CD14-positive monocyte (primary cell): Measurements from ENCODE around the gene NOS1. TPM values are rescaled to one million over a fixed set of nuclear protein-coding genes. Genes with fewer than 3 reads are reported as not detected.

ENCODE experiments used
- DNase-seq, 3 donors: peaks; one replicate each; pipeline ENCODE4 v3.0.0-alpha.2; 2011 to 2022
- H2AFZ ChIP-seq: 2 replicates; pipeline ENCODE4 v1.6.0; 2012; ENCODE audit warnings: mild to moderate bottlenecking, low read depth, low read length, inconsistent platforms; ENCODE audit not compliant: insufficient read depth, poor library complexity, severe bottlenecking
- H3K27ac ChIP-seq, 2 donors: 1 replicate in 1 of 2; 2 replicates in 1 of 2; pipeline ENCODE4 v1.5.1; 2012 to 2013; ENCODE audit warnings: low read length in 2 of 2, control low read depth in 1 of 2, inconsistent platforms in 1 of 2, low read depth in 1 of 2, mild to moderate bottlenecking in 1 of 2
- H3K27me3 ChIP-seq, 2 donors: one replicate each; pipeline versions ENCODE4 v1.6.0 to v1.6.1; 2011 to 2013; ENCODE audit warnings: low read length in 2 of 2; ENCODE audit not compliant: control insufficient read depth in 2 of 2, insufficient read depth in 2 of 2
- H3K36me3 ChIP-seq, 2 donors: replicated peaks in 1 of 2; 1 replicate in 1 of 2; 2 replicates in 1 of 2; pipeline versions ENCODE4 v1.5.1 to v1.6.1; 2012 to 2013; ENCODE audit warnings: low read length in 2 of 2, control low read depth in 1 of 2, inconsistent platforms in 1 of 2, mild to moderate bottlenecking in 1 of 2; ENCODE audit not compliant: insufficient read depth in 2 of 2, control insufficient read depth in 1 of 2
- H3K4me1 ChIP-seq, 2 donors: 1 replicate in 1 of 2; 2 replicates in 1 of 2; pipeline versions ENCODE4 v1.5.1 to v1.6.1; 2012 to 2013; ENCODE audit warnings: low read length in 2 of 2, control low read depth in 1 of 2, inconsistent platforms in 1 of 2, mild to moderate bottlenecking in 1 of 2, moderate library complexity in 1 of 2; ENCODE audit not compliant: insufficient read depth in 2 of 2, control insufficient read depth in 1 of 2
- H3K4me2 ChIP-seq: replicated peaks from 2 replicates; pipeline ENCODE3; 2012; ENCODE audit warnings: low read length, moderate library complexity, mild to moderate bottlenecking; ENCODE audit not compliant: poor library complexity, severe bottlenecking; ENCODE audit errors: extremely low read depth
- H3K4me3 ChIP-seq, 3 experiments: fragments of 200-600 bp in 1 of 3; sonication (generic) in 1 of 3; replicated peaks in 1 of 3; 1 replicate in 2 of 3; 2 replicates in 1 of 3; pipeline ENCODE4 v1.5.1; 2011 to 2013; ENCODE audit warnings: low read length in 3 of 3, mild to moderate bottlenecking in 3 of 3, control low read depth in 2 of 3, low read depth in 2 of 3, inconsistent platforms in 1 of 3, moderate library complexity in 1 of 3
- H3K79me2 ChIP-seq: 2 replicates; pipeline ENCODE4 v1.6.0; 2012; ENCODE audit warnings: mild to moderate bottlenecking, control low read depth, inconsistent platforms, low read length, moderate library complexity; ENCODE audit not compliant: insufficient read depth
- H3K9ac ChIP-seq: 2 replicates; pipeline ENCODE4 v1.6.0; 2017; ENCODE audit warnings: low read length, mild to moderate bottlenecking; ENCODE audit not compliant: insufficient read depth, poor library complexity, severe bottlenecking
- H3K9me3 ChIP-seq, 2 donors: replicated peaks in 1 of 2; 1 replicate in 1 of 2; 2 replicates in 1 of 2; pipeline versions ENCODE4 v1.5.1 to v1.6.1; 2012 to 2013; ENCODE audit warnings: low read length in 2 of 2, control low read depth in 1 of 2; ENCODE audit not compliant: control insufficient read depth in 1 of 2, insufficient read depth in 1 of 2
- H4K20me1 ChIP-seq: 2 replicates; pipeline ENCODE4 v1.6.0; 2012; ENCODE audit warnings: mild to moderate bottlenecking, low read length, control low read depth, moderate library complexity; ENCODE audit not compliant: insufficient read depth
- H3K27ac Mint-ChIP-seq, 7 donors: one replicate each; pipeline ENCODE4 v1.8.0; 2020; ENCODE audit warnings: mild to moderate bottlenecking in 7 of 7, mixed read lengths in 7 of 7, moderate library complexity in 6 of 7, inconsistent platforms in 2 of 7
- H3K27me3 Mint-ChIP-seq, 3 donors: one replicate each; pipeline ENCODE4 v1.8.0; 2021 to 2022; ENCODE audit warnings: low read depth in 3 of 3, mild to moderate bottlenecking in 3 of 3, mixed read lengths in 3 of 3, moderate library complexity in 3 of 3, inconsistent platforms in 1 of 3
- H3K36me3 Mint-ChIP-seq, 2 donors: one replicate each; pipeline ENCODE4 v1.8.0; 2020; ENCODE audit warnings: mixed read lengths in 2 of 2, inconsistent platforms in 1 of 2, mild to moderate bottlenecking in 1 of 2
- H3K4me1 Mint-ChIP-seq: one replicate; pipeline ENCODE4 v1.8.0; 2020; ENCODE audit warnings: mild to moderate bottlenecking, mixed read lengths
- H3K4me3 Mint-ChIP-seq, 2 donors: one replicate each; pipeline ENCODE4 v1.8.0; 2020; ENCODE audit warnings: mild to moderate bottlenecking in 2 of 2, mixed read lengths in 2 of 2, moderate library complexity in 1 of 2
- H3K9me3 Mint-ChIP-seq, 7 donors: one replicate each; pipeline ENCODE4 v1.8.0; 2020 to 2022; ENCODE audit warnings: mixed read lengths in 7 of 7, mild to moderate bottlenecking in 6 of 7, moderate library complexity in 6 of 7, inconsistent platforms in 2 of 7
- WGBS: methylation state at CpG from one replicate; pipeline ENCODE4 v1.1.5; 2013; ENCODE audit warnings: missing lambda C conversion rate; ENCODE audit not compliant: insufficient coverage; 5-methylcytosine and 5-hydroxymethylcytosine counted together
- intact Hi-C, 2 donors: fragments of 100-400 bp; cut with micrococcal nuclease; formaldehyde crosslinking; loops; one replicate each; pipeline versions ENCODE4 v1.15.0 to v1.15.1; 2023
- polyA plus RNA-seq, 3 donors: library from polyadenylated mRNA; depleted of rRNA in 1 of 3; unstranded in 2 of 3; stranded (reverse) in 1 of 3; fragments of 300-500 nt in 2 of 3; fragments of >200 nt in 1 of 3; fragmentation: Illumina TruSeq in 2 of 3; gene quantifications; 1 replicate in 2 of 3; 2 replicates in 1 of 3; pipeline ENCODE4 v1.2.3, GENCODE V29; 2012 to 2021
- TF ChIP-seq, protein P1 (sequence below): fragments of 200-600 bp; IDR thresholded peaks from one replicate; pipeline ENCODE4 v1.8.0; 2022; ENCODE audit warnings: antibody characterized with exemption, mild to moderate bottlenecking

NOS1 gene
- polyA plus RNA-seq, 3 donors, result not detected

- H3K27ac ChIP-seq, result no peak overlapping the region
- 71% methylated on average over 8 of the region's 13 CpGs for WGBS
- H2AFZ ChIP-seq, result no peak overlapping the region
- Mint-ChIP-seq H3K9me3 (peaks cover 0 to 3% (median 0%) of the 10 kb centered on the region in 7 donors), H3K4me1 (peaks cover 7% of the 10 kb centered on the region), H3K36me3 (no peaks in the 10 kb centered on the region), H3K4me3 (no peak overlapping the region), H3K27ac (no peak overlapping the region), H3K27me3 (peaks cover 2 to 5% (median 3%) of the 10 kb centered on the region in 3 donors)
- no peaks in the 10 kb centered on the region for H4K20me1 ChIP-seq
- peaks cover 5% of the 10 kb centered on the region in 2 donors for H3K4me1 ChIP-seq
- intact Hi-C loops, result no loop called here
- H3K36me3 ChIP-seq, result no peaks in the 10 kb centered on the region
- no peak overlapping the region for H3K4me2 ChIP-seq
- no peaks in the 10 kb centered on the region for H3K27me3 ChIP-seq
- DNase-seq, result no peak
- TF ChIP-seq, protein P1, sequence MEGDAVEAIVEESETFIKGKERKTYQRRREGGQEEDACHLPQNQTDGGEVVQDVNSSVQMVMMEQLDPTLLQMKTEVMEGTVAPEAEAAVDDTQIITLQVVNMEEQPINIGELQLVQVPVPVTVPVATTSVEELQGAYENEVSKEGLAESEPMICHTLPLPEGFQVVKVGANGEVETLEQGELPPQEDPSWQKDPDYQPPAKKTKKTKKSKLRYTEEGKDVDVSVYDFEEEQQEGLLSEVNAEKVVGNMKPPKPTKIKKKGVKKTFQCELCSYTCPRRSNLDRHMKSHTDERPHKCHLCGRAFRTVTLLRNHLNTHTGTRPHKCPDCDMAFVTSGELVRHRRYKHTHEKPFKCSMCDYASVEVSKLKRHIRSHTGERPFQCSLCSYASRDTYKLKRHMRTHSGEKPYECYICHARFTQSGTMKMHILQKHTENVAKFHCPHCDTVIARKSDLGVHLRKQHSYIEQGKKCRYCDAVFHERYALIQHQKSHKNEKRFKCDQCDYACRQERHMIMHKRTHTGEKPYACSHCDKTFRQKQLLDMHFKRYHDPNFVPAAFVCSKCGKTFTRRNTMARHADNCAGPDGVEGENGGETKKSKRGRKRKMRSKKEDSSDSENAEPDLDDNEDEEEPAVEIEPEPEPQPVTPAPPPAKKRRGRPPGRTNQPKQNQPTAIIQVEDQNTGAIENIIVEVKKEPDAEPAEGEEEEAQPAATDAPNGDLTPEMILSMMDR, result no peak
- H3K9me3 ChIP-seq, result no peaks in the 10 kb centered on the region
- no peak overlapping the region for H3K4me3 ChIP-seq
- no peaks in the 10 kb centered on the region for H3K79me2 ChIP-seq
- H3K9ac ChIP-seq, result no peak overlapping the region
Measured at GRCh38 chr12:117328556-117329100, 32.8 kb downstream of the NOS1 start.

DNA sequence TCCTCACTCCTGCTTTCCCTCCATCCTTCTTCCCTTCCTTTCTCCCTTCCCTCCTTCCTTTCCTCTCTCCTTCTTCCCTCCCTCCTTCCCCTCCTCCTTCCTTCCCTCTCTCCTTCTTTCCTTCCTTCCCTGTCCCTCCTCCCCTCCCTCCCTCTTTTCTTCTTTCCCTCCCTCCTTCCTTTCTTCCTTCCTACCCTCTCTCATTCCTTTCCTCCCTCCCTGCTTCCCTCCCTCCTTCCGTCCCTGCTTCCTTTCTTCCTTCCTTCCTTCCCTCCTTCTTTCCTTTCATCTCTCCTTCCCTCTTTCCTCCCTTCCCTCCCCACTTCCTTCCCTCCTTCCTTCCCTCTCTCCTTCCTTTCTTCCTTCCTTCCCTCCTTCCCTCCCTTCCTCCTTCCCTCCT, 39.0 kb downstream of the NOS1 start:
- Histone ChIP-seq H3K27me3 (no peaks in the 10 kb centered on the region), H3K9ac (no peak overlapping the region)
- 38% methylated on average over 1 of the region's 1 CpG for WGBS

More for the DNA sequence above, 39.0 kb downstream of the NOS1 start:
- Histone ChIP-seq H2AFZ (no peak overlapping the region), H3K9me3 (no peaks in the 10 kb centered on the region), H3K4me2 (no peak overlapping the region), H3K4me1 (no peaks in the 10 kb centered on the region), H3K4me3 (no peak overlapping the region), H3K27ac (no peak overlapping the region), H3K79me2 (no peaks in the 10 kb centered on the region), H3K36me3 (no peaks in the 10 kb centered on the region), H4K20me1 (no peaks in the 10 kb centered on the region)
- TF ChIP-seq, protein P1, result no peak
- Mint-ChIP-seq H3K27ac (no peak overlapping the region), H3K27me3 (peaks cover 2 to 12% (median 6%) of the 10 kb centered on the region in 3 donors), H3K9me3 (peaks cover 0 to 3% (median 0%) of the 10 kb centered on the region in 7 donors), H3K4me3 (no peak overlapping the region), H3K4me1 (no peaks in the 10 kb centered on the region), H3K36me3 (no peaks in the 10 kb centered on the region)
- intact Hi-C loops, result no loop called here
- no peak for DNase-seq
